KMS-11 (cell line): ENCODE results near the gene GLI2.

Experiments
- H2AFZ ChIP-seq: fragments of 200-600 bp; sonication (generic); 2 replicates; pipeline ENCODE4 v1.6.1; 2016; ENCODE audit warnings: antibody characterized with exemption, mixed run types, low read depth
- H3K27ac ChIP-seq: fragments of 200-600 bp; sonication (generic); 2 replicates; pipeline ENCODE4 v1.6.1; 2016; ENCODE audit warnings: mild to moderate bottlenecking, mixed run types
- H3K27me3 ChIP-seq: fragments of 200-600 bp; sonication (generic); 2 replicates; pipeline ENCODE4 v1.6.1; 2017; ENCODE audit warnings: mild to moderate bottlenecking, low read depth, mixed run types, moderate library complexity; ENCODE audit not compliant: insufficient read depth
- H3K36me3 ChIP-seq: fragments of 200-600 bp; sonication (generic); 2 replicates; pipeline ENCODE4 v1.6.1; 2017; ENCODE audit warnings: mild to moderate bottlenecking, mixed run types; ENCODE audit not compliant: insufficient read depth
- H3K4me1 ChIP-seq: fragments of 200-600 bp; sonication (generic); 2 replicates; pipeline ENCODE4 v1.6.1; 2016; ENCODE audit warnings: mild to moderate bottlenecking, low read depth, mixed run types; ENCODE audit not compliant: poor library complexity, severe bottlenecking
- H3K4me2 ChIP-seq: fragments of 200-600 bp; sonication (generic); 2 replicates; pipeline ENCODE4 v1.7.0; 2016; ENCODE audit warnings: mild to moderate bottlenecking, mixed run types
- H3K4me3 ChIP-seq: fragments of 200-600 bp; sonication (generic); IDR thresholded peaks from 2 replicates; pipeline ENCODE4 v1.6.1; 2017; ENCODE audit warnings: low read depth, low read length, mixed read lengths; ENCODE audit not compliant: insufficient read depth
- H3K79me2 ChIP-seq: fragments of 200-600 bp; sonication (generic); 2 replicates; pipeline ENCODE4 v1.6.1; 2016; ENCODE audit warnings: low read depth, mixed run types; ENCODE audit not compliant: insufficient read depth
- H3K9ac ChIP-seq: fragments of 200-600 bp; sonication (generic); 2 replicates; pipeline ENCODE4 v1.6.1; 2016; ENCODE audit warnings: mild to moderate bottlenecking, mixed run types
- H4K20me1 ChIP-seq: fragments of 200-600 bp; sonication (generic); 2 replicates; pipeline ENCODE4 v1.6.1; 2016; ENCODE audit warnings: mild to moderate bottlenecking, mixed run types; ENCODE audit not compliant: insufficient read depth
- CTCF ChIP-seq: fragments of 200-600 bp; sonication (generic); conservative IDR thresholded peaks from 2 replicates; pipeline ENCODE4 v1.6.1; 2017; ENCODE audit warnings: low read depth, mild to moderate bottlenecking, antibody characterized with exemption, low read length, moderate library complexity, mixed read lengths

GLI2 gene

GRCh38 chr2:120764991-120765677 lies 29.5 kb downstream of the GLI2 start:
- H3K4me1 ChIP-seq = no peaks in the 10 kb centered on the region
- no peaks in the 10 kb centered on the region for H3K36me3 ChIP-seq
- no peaks in the 10 kb centered on the region for H4K20me1 ChIP-seq
- no peak for TF ChIP-seq CTCF
- no peaks in the 10 kb centered on the region for H3K27me3 ChIP-seq
- H3K79me2 ChIP-seq = no peaks in the 10 kb centered on the region
- no peak overlapping the region for H3K27ac ChIP-seq
- no peak overlapping the region for H3K4me3 ChIP-seq
- H3K4me2 ChIP-seq = no peak overlapping the region
- H2AFZ ChIP-seq = no peak overlapping the region
- H3K9ac ChIP-seq = no peak overlapping the region

GRCh38 chr2:120765678-120766469 lies 30.2 kb downstream of the GLI2 start:
- Histone ChIP-seq H3K27me3 (no peaks in the 10 kb centered on the region), H3K79me2 (no peaks in the 10 kb centered on the region), H3K4me2 (no peak overlapping the region), H3K9ac (no peak overlapping the region), H3K4me3 (no peak overlapping the region), H4K20me1 (no peaks in the 10 kb centered on the region), H2AFZ (no peak overlapping the region), H3K4me1 (no peaks in the 10 kb centered on the region), H3K27ac (no peak overlapping the region), H3K36me3 (no peaks in the 10 kb centered on the region)
- no peak for TF ChIP-seq CTCF

GRCh38 chr2:120766470-120767351 lies 31.0 kb downstream of the GLI2 start:
- Histone ChIP-seq H3K4me3 (no peak overlapping the region), H4K20me1 (no peaks in the 10 kb centered on the region), H2AFZ (no peak overlapping the region), H3K4me1 (no peaks in the 10 kb centered on the region), H3K36me3 (no peaks in the 10 kb centered on the region), H3K79me2 (no peaks in the 10 kb centered on the region), H3K27ac (no peak overlapping the region), H3K9ac (no peak overlapping the region), H3K4me2 (no peak overlapping the region), H3K27me3 (no peaks in the 10 kb centered on the region)
- no peak for TF ChIP-seq CTCF

- H3K27ac ChIP-seq = no peak overlapping the region
- no peak overlapping the region for H3K9ac ChIP-seq
- H3K4me3 ChIP-seq = no peak overlapping the region
- no peaks in the 10 kb centered on the region for H3K27me3 ChIP-seq
- no peaks in the 10 kb centered on the region for H3K4me1 ChIP-seq
- no peaks in the 10 kb centered on the region for H3K79me2 ChIP-seq
- H2AFZ ChIP-seq = no peak overlapping the region
- H3K4me2 ChIP-seq = no peak overlapping the region
- no peak for TF ChIP-seq CTCF
- H4K20me1 ChIP-seq = no peaks in the 10 kb centered on the region
- H3K36me3 ChIP-seq = no peaks in the 10 kb centered on the region
These were observed 31.9 kb downstream of the GLI2 start for GRCh38 chr2:120767486-120768005.
